Measurements from ENCODE around the gene RCE1.

Gene RCE1

GRCh38 chr11:66870616-66871520, 27.6 kb downstream of the RCE1 start:
- DNase-seq = no peak

GRCh38 chr11:66871521-66871901, 28.3 kb downstream of the RCE1 start:
- no peak for DNase-seq

- no peak for DNase-seq
Measured at GRCh38 chr11:66874232-66874631, 31.0 kb downstream of the RCE1 start.

GRCh38 chr11:66875378-66875777, 32.1 kb downstream of the RCE1 start:
- DNase-seq = no peak

GRCh38 chr11:66877588-66878385, 34.5 kb downstream of the RCE1 start:
- DNase-seq = no peak

GRCh38 chr11:66878474-66878873, 35.2 kb downstream of the RCE1 start:
- no peak for DNase-seq

GRCh38 chr11:66879000-66879399, 35.8 kb downstream of the RCE1 start:
- no peak for DNase-seq

GRCh38 chr11:66879583-66879982, 36.3 kb downstream of the RCE1 start:
- DNase-seq = no peak

GRCh38 chr11:66879999-66880398, 36.8 kb downstream of the RCE1 start:
- no peak for DNase-seq

GRCh38 chr11:66880496-66881450, 37.5 kb downstream of the RCE1 start:
- peak; percentile 88 to 93 for DNase-seq

- peak in 1 of 2 experiments; percentile 58 for DNase-seq
Measured at GRCh38 chr11:66881451-66881835, 38.2 kb downstream of the RCE1 start.

- DNase-seq = no peak
Measured at GRCh38 chr11:66881927-66882452, 38.7 kb downstream of the RCE1 start.

- DNase-seq = no peak
Measured at GRCh38 chr11:66882561-66883015, 39.3 kb downstream of the RCE1 start.

GRCh38 chr11:66883016-66883965, 40.0 kb downstream of the RCE1 start:
- DNase-seq = peak; percentile 49 to 92

- DNase-seq = no peak
Measured at GRCh38 chr11:66884443-66884842, 41.2 kb downstream of the RCE1 start.

GRCh38 chr11:66885469-66885868, 42.2 kb downstream of the RCE1 start:
- DNase-seq = no peak

- no peak for DNase-seq
Measured at GRCh38 chr11:66885950-66886440, 42.8 kb downstream of the RCE1 start.

- DNase-seq = no peak
Measured at GRCh38 chr11:66886671-66887221, 43.5 kb downstream of the RCE1 start.

GRCh38 chr11:66887526-66887925, 44.3 kb downstream of the RCE1 start:
- no peak for DNase-seq

- no peak for DNase-seq
Measured at GRCh38 chr11:66888282-66888681, 45.0 kb downstream of the RCE1 start.

GRCh38 chr11:66889960-66890359, 46.7 kb downstream of the RCE1 start:
- DNase-seq = no peak
